ENCODE results near the gene CCDC80.
A peak's percentile ranks its signal among the peaks of the same experiment; 100 is the strongest.
"Not testable (repeated sequence)": the region's sequence is repeated elsewhere in the genome, so short reads cannot be mapped to it uniquely, and the experiment has no call there.

The CCDC80 gene

GRCh38 chr3:112587336-112587735 is 53.6 kb downstream of the CCDC80 start:
- DNase-seq (ENCODE audit: low read depth in 2 of 2): no peak

- DNase-seq (ENCODE audit: low read depth in 2 of 2): no peak
Observed at GRCh38 chr3:112585782-112586181, 55.2 kb downstream of the CCDC80 start.

- DNase-seq (ENCODE audit: low read depth in 2 of 2): no peak
Observed at GRCh38 chr3:112583105-112583504, 57.8 kb downstream of the CCDC80 start.

GRCh38 chr3:112582244-112582874 is 58.6 kb downstream of the CCDC80 start:
- DNase-seq (ENCODE audit: low read depth in 2 of 2): peak; percentile 24 to 32

- no peak for DNase-seq (ENCODE audit: low read depth in 2 of 2)
Observed at GRCh38 chr3:112579697-112580096, 61.2 kb downstream of the CCDC80 start.

- DNase-seq (ENCODE audit: low read depth in 2 of 2): no peak
Observed at GRCh38 chr3:112579232-112579631, 61.7 kb downstream of the CCDC80 start.

- DNase-seq (ENCODE audit: low read depth in 2 of 2): no peak
Observed at GRCh38 chr3:112572701-112573100, 68.2 kb downstream of the CCDC80 start.

- DNase-seq (ENCODE audit: low read depth in 2 of 2): no peak
Observed at GRCh38 chr3:112569265-112569664, 71.7 kb downstream of the CCDC80 start.

- no peak for DNase-seq (ENCODE audit: low read depth in 2 of 2)
Observed at GRCh38 chr3:112568642-112569041, 72.3 kb downstream of the CCDC80 start.

- DNase-seq (ENCODE audit: low read depth in 2 of 2): no peak
Observed at GRCh38 chr3:112564940-112565305, 76.0 kb downstream of the CCDC80 start.

GRCh38 chr3:112564247-112564939 is 76.5 kb downstream of the CCDC80 start:
- not testable (repeated sequence) for DNase-seq (ENCODE audit: low read depth in 2 of 2)

- DNase-seq (ENCODE audit: low read depth in 2 of 2): peak; percentile 97 to 98
Observed at GRCh38 chr3:112561734-112562529, 79.0 kb downstream of the CCDC80 start, which contains the start of the genes ATG3 and SLC35A5. TSS of gene ATG3 (minus strand) at chr3:112561962. CDS start at chr3:112561528, 434 bp downstream. TSS of gene SLC35A5 (plus strand) at chr3:112562045. CDS start at chr3:112563404, 1,359 bp downstream.

- no peak for DNase-seq (ENCODE audit: low read depth in 2 of 2)
Observed at GRCh38 chr3:112561484-112561733, 79.5 kb downstream of the CCDC80 start.

GRCh38 chr3:112560721-112561483 is 80.0 kb downstream of the CCDC80 start:
- DNase-seq (ENCODE audit: low read depth in 2 of 2): peak; percentile 64 to 67

GRCh38 chr3:112560307-112560706 is 80.6 kb downstream of the CCDC80 start:
- no peak for DNase-seq (ENCODE audit: low read depth in 2 of 2)

GRCh38 chr3:112557976-112558375 is 83.0 kb downstream of the CCDC80 start:
- DNase-seq (ENCODE audit: low read depth in 2 of 2): no peak

GRCh38 chr3:112555535-112556170 is 85.3 kb downstream of the CCDC80 start:
- no peak for DNase-seq (ENCODE audit: low read depth in 2 of 2)

- DNase-seq (ENCODE audit: low read depth in 2 of 2): no peak
Observed at GRCh38 chr3:112550859-112551258, 90.1 kb downstream of the CCDC80 start.

Data from fibroblast of skin of left quadriceps (primary cell).